DMS 273 treated with DMSO at 0.1 percent for 48 hours (cell line): ENCODE results near the gene ARL6IP6.
A peak's percentile ranks its signal among the peaks of the same experiment; 100 is the strongest.
"Not testable (repeated sequence)": the region's sequence is repeated elsewhere in the genome, so short reads cannot be mapped to it uniquely, and the experiment has no call there.

Source experiments
- DNase-seq: peaks from one replicate; lab custom pipeline; 2025; lab: John Stamatoyannopoulos, UW

Gene ARL6IP6

DNA sequence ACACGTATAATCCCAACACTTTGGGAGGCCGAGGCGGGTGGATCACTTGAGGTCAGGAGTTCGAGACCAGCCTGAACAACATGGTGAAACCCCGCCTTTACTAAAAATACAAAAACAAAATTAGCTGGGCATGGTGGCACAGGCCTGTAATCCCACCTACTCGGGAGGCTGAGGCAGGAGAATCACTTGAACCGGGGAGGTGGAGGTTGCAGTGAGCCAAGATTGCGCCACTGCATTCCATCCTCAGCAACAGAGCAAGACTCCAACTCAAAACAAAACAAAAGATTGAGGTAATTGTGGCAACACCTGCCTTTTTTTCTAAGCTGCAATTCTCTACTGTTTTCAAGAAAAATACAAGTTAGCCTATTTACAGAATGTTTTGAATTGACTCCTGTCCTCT is 4.2 kb downstream of the ARL6IP6 start:
- DNase-seq, result not testable (repeated sequence)

DNA sequence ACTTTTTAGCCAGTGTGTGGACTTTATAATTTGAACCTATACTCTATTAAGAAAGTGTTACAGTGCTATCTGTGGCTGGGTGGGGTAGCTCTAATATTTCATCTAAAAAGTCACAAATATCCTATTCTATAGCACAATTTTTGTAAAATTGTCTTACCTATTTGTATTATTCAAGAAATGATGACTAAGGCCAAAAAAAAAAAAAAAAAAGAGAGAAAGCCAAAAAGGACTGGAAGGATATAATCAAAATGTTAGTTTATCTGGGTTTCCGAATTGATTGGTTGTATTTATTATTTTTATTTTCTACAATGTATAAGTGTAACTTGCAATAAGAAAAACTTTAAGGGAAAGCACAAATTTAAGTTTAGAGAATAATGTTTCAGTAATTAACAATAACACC is 5.5 kb downstream of the ARL6IP6 start:
- DNase-seq, result no peak

DNA sequence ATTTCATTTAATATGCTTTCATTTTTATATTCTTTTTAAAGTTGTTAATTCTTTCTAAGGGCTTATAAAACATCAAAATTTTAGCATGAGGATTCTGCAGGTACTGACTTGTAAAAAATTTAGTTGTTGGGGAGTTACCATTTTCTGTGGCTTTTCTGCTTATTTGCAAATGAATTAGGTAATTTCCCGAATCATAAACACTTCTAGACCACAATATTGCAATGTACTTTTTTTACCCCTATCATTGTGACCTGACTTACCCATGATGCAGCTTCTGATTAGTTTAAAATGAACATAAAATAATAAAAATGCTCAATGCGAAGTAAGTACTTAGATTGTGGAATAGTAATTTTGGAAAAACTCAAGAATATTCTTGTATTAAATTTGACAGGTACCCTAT is 11.4 kb downstream of the ARL6IP6 start:
- DNase-seq, result no peak

DNA sequence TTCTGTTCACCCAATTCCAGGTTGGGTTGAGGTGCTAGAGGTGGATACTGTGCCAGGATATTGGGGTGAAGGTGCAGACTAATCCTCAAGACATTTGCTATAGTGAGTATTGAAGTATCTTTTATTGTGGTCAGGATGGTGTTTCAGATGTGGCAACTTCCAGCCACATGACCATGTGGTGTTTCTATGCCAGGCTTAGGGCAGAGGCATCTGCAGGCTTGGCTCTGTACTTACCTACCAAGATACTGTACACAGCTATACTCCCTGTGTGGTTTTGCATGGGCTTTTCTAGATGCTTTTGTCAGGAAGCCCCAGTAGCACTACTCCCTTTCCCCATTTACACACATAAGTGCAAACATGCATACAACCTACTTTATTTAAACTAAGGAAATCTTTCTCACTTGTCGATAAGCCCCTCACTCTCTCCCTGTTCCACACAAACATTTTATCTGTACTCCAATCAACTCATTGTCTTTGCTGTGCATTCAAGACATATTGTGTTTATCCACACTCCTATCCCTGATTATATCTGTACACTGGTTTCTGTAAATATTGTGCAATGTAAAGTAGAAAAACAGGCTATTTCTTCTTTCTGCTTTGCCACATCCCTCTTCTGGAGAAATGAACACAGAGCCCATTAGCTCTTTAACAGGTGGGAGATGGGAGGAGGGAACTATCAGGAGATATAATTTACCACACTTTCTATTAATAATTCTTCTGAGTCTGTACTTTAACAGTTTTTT is 12.3 kb downstream of the ARL6IP6 start:
- DNase-seq, result no peak

DNA sequence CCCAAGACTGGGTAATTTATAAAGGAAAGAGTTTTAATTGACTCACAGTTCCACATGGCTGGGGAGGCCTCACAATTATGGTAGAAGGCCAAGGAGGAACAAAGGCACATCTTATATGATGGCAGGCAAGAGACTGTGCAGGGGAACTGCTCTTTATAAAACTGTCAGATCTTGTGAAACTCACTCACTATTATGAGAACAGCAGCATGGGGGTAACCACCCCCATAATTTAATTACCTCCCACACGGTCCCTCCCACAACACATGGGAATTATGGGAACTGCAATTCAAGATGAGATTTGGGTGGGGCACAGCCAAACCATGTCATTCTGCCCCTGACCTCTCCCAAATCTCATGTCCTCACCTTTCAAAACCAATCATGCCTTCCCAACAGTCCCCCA is 19.1 kb downstream of the ARL6IP6 start:
- DNase-seq, result not testable (repeated sequence)

DNA sequence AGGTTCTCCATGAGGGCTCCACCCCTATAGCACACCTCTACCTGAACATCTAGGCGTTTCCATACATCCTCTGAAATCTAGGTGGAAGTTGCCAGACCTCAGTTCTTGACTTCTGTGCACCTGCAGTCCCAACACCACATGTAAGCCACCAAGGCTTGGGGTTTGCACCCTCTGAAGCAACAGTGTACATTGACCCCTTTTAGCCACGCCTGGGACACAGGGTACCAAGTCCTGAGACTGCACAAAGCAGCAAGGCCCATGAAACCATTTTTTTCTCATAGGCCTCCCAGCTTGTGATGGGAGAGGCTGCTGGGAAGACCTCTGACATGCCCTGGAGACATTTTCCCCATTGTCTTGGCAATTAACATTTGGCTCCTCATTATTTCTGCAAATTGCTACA is 20.0 kb downstream of the ARL6IP6 start:
- DNase-seq, result no peak

DNA sequence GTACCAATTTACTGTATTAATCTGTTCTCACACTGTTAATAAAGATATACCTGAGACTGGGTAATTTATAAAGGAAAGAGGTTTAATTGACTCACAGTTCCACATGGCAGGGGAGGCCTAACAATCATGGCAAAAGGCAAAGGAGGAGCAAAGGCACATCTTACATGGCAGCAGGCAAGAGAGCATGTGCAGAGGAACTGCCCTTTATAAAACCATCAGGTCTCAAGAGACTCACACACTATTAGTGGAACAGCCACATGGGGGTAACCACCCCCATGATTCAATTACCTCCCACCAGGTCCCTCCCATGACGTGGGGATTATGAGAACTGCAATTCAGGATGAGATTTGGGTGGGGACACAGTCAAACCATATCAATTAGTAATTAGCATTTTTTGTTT is 21.3 kb downstream of the ARL6IP6 start:
- not testable (repeated sequence) for DNase-seq

DNA sequence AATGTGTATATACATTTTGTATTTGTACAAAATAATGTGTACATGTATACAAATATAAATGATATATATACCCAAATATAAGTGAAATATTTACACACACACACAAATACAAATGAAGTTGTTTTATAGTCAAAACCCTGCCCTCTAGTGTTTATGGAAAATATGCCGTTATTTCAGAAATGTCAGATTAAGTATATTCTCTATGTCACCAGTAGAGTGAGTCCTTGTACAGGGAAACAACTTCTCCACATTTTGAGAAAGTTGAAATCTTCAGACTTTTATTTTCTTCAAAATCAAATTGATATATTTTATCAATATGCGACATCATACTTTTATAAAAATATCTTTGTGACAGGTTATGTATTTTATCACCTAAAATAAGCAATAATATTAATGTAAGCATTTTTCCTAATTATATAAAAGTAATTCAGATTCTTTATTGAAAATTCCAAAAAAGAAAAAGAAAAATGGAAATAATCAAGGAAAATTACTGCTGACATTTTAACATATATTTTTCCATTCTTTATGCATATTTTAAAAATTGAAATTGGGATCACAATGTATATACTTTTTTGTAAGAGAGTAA is 22.4 kb downstream of the ARL6IP6 start:
- DNase-seq, result peak; percentile 33

DNA sequence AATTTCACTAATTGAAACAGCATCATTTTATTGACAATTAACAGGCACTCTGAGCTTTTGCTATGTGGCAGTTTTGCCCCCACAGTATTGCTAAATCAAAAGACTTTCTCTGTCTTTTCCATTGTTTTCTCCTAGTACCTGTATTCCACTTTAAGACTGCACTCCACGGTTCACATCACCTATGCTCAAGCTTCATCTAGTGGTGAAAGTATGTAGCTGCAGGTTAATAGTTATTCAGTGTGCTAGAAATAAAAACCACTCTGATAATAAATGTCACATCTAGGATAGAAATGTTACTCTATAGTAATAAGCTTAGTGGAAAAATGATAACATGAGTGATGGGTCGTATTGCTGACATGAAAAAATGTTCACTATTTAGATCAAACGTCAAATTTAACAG is 24.6 kb downstream of the ARL6IP6 start:
- no peak for DNase-seq

DNA sequence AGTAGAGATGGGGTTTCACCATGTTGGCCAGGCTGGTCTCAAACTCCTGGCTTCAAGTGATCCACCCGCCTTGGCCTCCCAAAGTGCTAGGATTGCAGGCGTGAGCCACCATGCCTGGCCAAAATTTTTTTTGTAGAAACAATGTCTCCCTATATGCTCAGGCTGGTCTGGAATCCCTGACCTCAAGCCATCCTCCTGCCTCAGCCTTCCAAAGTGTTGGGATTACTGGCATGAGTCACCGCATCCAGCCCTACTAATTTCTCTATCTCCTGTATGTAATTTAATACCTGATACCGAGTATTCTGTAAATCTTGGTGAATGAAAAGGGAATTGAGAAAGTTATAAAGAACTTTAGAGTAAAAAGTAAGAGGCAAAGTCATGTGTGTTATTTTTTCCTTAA is 29.3 kb downstream of the ARL6IP6 start:
- not testable (repeated sequence) for DNase-seq

DNA sequence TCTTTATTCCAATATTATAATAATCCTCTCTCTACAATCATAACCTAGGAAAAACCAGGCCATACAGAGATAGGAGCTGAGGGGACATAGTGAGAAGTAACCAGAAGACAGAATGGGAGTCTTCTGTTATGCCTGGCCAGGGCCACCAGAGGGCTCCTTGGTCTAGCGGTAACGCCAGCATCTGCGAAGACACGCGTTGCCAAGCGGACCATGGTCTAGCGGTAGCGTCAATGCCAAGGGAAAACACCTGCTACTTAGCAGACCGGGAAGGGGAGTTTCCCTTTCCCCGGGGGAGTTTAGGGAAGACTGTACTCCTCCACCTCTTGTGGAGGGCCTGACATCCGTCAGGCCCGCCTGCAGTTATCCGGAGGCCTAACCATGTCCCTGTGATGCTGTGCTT is 36.6 kb downstream of the ARL6IP6 start:
- DNase-seq, result no peak

DNA sequence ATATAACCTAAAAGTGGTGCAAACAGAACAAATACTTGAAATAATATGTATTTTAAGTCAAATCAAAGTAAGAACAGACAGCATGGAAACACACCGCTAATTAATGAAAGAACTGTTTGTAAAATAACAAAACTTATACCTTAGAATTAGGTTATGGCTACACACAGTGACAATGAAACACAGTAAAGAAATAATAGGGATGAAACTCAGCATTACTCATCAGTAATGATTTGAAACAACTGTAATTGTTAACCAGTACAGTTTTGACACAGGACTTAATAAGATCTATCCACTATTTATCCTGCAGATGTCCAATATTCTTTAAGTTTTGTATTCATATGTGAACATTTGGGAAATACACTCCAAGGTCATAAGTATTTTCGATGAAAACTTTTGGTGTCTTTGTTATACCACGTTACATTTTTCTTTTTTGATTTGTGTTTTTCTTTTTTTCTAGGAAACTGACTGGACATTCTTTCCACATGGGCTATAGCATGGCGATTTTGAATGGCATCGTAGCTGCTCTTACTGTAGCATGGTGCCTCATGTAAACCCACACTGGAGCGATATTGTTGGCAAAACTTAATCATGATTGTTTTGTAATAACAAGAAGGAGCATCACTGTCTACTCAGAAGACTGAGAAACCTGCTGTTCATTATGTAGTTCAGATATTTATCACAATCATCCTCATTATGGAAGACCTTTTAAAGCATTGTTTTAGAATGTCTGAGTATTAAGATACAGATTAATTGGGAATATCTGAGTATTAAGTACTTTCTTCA is 41.1 kb downstream of the ARL6IP6 start:
- DNase-seq, result no peak

DNA sequence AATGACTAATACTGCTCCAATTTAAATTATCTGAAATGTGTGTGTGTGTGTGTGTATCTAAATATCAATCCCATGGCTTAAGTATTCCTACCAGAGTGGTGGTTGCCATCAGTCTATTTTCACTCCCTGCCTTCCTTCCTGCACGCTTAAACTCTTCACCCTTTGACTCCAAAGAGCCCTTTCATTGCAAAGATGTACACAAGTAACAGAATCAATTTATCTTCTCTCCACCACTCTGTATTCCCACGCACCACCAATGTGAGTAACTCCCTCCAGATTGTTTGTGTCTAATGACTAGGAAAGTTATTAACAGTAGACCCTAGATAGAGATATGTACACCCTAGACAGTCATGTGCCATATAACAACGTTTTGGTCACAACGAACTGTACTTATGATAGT is 42.8 kb downstream of the ARL6IP6 start:
- DNase-seq, result no peak

DNA sequence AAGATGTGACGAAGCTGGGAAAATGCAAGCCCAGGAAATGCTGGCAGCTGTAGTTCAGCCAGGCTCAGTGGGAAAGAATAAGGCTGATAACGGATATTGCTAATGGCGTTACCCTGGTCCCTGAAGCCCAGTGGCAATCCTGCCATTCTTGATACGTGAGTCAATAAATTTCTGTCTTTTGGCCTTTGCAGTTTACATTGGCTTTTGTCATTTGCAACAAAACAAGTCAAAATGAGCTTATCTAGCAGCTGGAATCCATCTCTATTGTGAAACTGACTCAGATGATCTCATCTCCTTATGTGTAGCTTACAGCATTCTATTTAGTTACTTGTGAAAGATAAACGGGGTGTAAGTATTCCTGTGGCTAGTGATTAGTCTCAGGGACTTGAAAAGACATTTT is 43.8 kb downstream of the ARL6IP6 start:
- no peak for DNase-seq

DNA sequence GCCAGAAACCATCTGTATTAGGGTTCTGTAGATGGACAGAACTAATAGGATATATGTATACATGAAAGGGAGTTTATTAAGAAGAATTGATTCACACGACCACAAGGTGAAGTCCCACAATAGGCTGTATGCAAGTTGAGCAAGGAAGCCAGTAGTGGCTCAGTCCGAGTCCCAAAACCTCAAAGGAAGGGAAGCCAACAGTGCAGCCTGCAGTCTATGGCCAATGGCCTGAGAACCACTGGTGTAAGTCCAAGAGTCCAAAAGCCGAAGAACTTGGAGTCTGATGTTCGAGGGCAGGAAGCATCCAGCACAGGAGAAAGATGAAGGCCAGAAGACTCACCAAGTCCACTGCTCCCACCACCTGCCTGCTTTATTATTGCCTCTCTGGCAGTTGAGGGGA is 44.8 kb downstream of the ARL6IP6 start:
- not testable (repeated sequence) for DNase-seq

DNA sequence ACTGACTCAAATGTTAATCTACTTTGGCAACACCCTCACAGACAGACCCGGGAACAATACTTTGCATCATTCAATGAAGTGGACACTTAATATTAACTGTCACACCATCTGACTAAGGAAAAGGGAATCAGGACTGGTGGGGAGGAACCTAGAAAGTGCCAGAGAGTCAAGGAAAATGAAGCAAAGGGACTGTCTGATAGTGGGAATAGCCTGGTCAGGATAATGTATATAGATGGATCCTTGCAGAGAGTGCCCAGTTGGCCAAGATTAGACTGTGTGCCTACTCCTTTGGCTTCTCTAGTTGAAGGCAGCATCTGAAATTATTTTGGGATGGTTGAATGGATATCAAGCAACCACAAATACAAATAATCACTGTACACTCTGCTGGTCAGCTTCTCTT is 45.2 kb downstream of the ARL6IP6 start:
- no peak for DNase-seq

DNA sequence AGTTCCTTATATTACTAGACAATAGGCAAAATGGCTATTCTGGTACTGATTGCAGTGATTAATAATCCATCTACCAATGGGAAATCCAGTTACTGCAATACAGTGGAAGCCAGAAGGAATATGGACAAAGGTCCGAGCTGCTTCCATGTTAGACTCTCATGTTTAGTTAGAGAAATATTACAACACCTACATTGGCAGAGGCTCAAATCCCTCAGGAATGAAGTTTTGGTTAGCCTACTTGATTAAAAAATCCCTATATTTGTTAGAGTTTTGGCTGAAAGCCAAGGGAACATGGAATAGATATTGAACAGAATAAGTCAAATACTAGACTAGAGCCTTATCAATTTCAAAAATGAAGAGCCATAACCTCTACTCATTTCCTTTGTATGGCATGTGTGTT is 48.5 kb downstream of the ARL6IP6 start:
- DNase-seq, result no peak

DNA sequence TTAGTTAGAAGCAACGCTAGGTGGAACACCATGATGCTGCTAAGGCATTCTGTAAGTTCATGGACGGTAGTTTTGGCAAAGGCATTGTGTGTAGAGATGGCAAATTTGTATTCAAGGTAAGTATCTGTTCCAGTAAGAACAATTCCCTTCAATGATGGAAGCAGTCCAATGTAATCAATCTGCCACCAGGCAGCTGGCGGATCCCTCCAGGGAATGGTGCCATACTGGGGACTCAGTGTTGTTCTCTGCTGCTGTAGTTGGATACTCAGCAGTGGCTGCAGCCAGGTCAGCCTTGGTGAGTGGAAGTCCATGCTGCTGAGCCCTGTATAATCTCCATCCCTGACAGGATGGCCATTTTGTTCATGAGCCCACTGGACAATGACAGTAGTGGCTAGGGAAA is 62.8 kb downstream of the ARL6IP6 start:
- no peak for DNase-seq

DNA sequence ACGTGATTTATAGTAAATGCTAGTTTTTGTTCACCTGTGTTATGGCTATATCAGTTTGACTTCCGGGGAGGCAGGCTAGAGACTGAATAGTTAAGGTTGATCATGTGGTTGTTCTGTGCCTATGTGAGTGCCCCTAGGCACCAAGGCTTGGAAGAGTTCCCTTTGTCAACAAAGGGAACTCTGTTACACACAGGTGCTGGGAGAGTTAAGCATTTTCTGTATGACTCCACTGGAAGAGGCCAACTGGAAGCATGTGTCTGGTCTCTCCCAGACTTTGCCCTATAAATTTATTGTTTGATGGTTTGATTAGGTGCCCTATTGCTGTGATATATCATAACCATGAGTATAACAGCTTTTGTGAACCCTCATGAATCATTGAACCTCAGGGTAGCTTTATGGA is 63.8 kb downstream of the ARL6IP6 start:
- no peak for DNase-seq

DNA sequence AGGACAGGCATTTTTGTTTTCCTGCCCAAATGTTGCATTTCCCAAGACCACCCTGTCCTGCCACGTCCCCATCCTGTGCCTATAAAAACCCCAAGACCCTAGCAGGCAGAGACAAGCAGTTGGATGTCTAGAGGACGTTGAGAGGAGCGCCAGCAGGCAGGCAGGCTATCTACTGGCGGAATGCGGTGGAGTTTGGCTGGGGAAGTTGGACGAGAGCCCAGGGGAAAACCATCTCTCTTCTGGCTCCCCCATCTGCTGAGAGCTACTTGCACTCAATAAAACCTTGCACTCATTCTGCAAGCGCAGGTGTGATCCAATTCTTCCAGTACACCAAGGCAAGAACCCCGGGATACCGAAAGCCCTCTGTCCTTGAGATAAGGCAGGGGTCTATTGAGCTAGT is 72.5 kb downstream of the ARL6IP6 start:
- DNase-seq, result peak; percentile 58

DNA sequence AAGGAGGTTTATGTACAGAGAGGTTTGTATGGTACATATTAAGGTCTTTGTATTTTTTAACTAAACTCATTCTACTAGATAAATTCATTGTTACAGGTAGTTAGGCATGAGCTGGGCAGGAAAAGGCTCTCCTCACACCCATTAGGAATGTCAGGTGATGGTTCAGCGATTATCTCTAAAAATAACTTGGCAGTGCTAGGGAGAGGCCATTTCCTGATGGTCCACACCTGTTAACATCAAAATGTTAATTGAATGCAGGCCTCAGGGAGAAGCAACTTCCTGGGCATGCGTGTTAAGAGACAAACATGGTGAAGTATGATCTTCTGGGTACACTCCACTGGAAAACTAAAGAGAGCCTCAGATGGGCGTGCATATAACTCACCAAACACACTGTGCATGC is 73.6 kb downstream of the ARL6IP6 start:
- DNase-seq, result no peak

DNA sequence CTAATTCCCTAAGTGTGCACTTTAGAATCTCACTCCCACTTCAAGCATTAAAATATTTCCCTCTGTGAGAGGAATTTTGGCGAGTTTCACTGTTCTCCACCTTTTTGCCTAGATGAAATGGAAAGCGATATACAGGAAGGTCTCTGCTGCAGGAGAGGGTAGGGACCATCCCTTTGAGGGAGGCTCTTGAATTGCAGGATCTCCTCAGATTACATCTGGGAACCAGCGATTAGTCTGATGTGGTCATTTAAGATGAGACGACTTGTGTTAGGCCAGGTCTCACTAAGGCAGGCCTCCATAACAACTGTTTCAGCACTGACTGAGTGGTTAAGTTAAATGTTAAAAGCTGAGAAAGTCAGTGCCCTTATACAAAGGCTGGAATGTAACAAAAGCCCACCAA is 74.6 kb downstream of the ARL6IP6 start:
- DNase-seq, result no peak

DNA sequence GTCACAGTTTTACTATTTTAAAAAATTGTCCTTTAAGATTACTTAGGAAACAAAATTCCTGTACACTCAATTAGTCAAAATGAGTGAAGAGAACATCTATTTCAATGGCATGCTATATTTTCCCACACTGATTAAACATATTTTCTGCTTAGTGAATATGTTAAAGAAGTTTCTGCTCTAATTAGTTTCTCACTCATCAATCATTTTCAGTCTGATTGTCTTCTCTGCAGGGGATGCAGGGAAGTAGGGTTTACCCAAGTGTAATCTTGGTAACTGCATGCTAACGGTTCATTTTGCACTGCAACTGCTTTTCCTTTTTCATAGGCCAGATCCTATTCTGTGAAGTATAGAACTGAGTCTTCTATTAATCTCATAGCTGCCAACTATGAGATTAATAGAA is 78.5 kb downstream of the ARL6IP6 start:
- DNase-seq, result no peak
